ENCODE results near the gene ZBTB37. TPM values are rescaled to one million over a fixed set of nuclear protein-coding genes. Genes with fewer than 3 reads are reported as not detected.
A peak's percentile ranks its signal among the peaks of the same experiment; 100 is the strongest.
"Not testable (repeated sequence)": the region's sequence is repeated elsewhere in the genome, so short reads cannot be mapped to it uniquely, and the experiment has no call there.

The ZBTB37 gene
- total RNA-seq, 1 donor from 2014 or later, result 4.4 TPM

DNA sequence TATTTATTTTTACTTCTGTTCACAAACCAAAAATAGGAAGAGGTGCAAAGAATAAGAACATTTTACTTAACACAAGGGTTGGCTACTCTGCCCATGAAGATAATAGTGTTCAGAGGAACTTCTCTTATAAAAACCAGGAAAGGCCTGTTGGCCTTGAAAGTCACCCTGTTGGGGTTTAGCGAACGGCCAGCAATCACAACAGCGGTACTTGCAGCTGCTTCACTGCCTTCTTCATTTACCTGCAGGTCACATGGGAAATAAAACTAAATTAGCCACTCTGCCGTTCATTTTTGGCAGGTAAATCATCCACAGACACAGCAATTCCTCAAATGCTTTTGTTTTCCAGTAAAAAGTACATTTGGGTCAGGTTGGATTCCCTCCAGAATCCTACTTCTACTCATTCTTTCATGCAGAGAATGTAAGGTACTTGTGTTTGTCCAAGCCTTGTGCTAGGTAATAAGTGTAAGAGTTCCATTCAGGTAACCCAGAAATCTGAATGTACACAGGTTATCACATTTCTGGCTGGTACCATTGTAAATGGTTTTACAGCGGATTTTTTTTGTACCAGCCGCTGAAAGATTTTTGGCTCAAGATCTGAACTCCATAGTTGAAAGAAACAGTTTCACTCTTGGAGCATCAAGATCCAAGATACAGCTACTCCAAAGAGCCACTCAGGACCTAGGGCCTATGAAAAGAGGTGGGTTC is 35.8 kb downstream of the ZBTB37 start:
- no peak for DNase-seq (ENCODE audit: low read depth in 2 of 2)

DNA sequence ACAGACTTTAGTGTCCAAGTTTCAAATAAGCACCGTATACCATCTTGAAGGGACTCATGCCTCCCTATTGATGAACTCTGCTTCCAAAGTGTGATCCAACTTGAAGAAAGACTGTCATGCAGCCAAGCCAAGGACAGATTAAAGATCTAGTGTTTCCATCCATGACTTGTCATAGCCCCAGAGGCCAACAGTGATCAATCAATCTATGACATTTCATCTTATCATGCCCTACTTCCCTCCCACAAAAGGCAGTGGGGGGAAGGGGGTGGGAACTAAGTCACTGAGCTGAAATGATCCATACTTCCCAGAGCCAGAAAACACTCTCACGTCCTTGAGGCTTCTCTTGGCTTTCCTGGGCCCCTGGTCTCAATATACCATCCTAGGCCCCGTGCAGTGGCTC is 44.9 kb downstream of the ZBTB37 start:
- DNase-seq (ENCODE audit: low read depth in 2 of 2), result no peak

DNA sequence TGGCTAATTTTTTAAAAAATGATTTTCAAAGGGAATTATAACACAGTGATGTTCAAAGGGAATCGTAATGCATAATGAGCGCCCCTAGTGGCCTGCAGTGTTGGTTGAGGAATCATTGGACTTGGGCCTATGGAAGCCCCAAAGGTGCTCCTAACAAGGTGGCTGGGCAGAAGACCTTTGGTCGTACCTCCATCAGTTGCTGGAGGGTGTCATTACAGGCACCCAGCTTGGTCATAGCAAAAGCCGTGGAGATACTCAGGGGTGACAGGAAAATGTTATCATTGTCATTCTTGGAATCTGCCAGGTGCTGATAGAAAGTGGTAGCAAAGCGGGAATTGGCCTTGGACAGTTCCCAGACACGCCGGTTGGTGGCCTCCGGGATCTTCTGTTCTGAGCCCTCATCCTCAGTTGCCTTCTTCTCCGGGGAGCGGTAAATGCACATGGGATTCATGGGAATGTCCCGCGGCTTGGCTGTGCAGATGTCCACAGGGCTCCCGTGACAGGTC is 46.2 kb downstream of the ZBTB37 start:
- peak; percentile 48 to 67 for DNase-seq (ENCODE audit: low read depth in 2 of 2)

DNA sequence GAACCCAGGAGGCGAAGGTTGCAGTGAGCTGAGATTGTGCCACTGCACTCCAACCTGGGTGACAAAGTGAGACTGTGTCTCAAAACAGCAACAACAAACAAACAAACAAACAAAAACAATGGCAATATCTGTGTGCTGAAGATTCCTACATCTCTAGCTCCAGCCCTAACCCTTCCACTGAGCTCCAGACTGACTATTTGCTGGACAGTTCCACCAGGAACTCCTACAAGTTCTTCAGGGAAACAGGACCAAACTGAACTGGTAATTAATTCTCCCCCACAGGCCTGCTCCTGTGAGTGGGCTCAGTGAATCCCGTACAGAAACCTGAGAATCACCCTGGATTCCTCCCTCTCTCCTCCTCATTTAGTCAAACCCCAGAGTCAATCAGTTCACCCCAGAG is 47.4 kb downstream of the ZBTB37 start:
- DNase-seq (ENCODE audit: low read depth in 2 of 2), result no peak

DNA sequence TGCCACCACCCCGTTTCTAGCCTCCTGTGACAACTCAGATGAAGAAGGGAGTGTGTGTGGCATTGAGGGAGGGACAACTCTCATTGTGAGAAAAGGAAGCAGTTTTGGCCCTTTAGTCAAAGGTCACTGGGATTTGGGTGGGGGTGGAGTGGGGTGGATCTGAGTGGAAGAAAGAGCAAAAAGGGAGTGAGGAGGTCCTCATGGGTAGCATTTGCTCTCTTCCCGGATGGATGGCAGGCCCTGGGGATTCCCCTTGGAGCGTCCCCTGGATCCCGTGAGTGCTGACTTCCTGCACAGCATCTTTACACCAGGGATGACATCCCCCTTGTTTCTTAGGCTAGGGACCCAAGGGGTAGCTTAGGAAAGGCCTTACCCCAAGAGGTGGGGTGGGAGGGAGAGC is 48.5 kb downstream of the ZBTB37 start:
- DNase-seq (ENCODE audit: low read depth in 2 of 2), result no peak

DNA sequence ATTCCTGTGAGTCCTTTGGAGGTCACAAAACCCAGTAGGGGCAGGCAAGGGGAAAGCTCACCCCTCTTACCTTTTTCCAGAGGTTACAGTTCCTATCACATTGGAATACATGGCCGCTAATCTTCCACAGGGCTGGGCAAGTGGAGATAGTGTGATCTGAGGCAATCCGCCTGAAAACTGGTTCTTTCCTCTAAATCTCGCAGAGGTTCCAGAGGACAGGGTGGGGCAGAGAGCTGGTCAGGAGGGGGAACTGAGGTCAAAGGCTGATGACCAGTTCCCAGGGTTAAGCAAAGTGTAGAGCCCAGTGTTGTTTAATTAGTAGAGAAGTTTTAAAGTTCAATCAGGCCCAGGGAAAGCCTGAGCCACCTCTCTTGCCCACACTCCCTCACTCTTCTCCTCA is 49.0 kb downstream of the ZBTB37 start, which contains the start of gene SERPINC1:
Gene SERPINC1, minus strand, starts transcription at position 179 of the 400 bp plus-strand sequence. Its CDS starts 68 bp downstream, at position 111.
- no peak for DNase-seq (ENCODE audit: low read depth in 2 of 2)

DNA sequence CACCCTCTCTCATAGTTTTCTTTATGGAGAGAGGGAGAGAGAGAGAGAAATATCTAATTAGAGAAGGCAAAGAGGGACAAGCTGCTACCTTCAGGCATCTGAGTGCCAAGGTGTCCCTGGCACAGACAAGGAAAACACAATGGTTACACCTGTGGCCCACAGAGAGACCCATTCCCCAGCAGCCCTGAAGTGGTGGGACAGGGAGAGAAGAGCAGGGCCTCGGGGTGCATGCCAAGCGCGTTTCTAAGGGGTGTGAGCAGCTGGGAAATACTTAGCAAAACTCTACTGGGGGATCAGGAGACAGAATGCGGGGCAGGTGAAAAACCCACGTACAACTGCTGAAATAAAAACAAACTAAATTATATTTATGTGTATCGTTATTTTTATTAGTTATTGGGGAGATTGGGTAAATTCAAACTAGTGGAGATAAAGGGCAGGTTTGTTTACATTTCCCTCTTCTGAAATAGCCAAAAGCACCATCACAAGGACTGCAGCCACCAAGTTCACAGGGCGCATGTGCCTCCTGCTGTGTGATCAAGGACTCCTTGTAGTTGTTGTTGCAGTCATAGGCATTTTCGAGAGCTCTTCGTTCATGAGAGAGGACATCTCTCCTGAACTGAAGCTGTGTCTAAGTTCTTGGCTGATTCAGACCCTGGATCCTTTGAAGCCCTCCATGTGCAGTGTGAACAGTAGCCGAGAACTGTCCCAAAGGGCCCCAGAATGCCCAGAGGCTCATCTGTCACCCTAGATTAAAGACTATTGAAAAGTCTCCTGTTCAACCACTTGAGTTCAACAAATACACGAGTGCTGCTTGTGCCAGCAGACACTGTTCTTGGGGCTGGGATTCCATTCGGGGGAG is 49.7 kb downstream of the ZBTB37 start:
- DNase-seq (ENCODE audit: low read depth in 2 of 2), result no peak

DNA sequence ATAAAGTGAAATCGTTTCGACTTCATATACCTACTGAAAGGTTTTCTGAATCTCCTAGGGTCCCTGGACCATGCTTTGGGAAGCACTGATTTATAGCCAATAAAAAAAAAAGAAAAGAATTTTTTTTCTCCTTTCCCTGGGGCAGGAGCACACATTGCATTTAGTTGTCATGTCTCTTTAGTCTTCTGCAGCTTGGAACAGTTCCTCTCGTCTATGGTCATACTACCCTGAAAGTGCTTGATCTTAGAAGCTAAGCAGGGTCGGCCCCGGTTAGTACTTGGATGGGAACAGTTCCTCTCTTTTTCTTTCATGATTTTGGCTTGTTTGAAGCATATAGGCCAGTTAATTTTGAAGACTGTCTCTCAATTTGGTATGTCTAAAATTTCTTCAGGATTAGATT is 52.7 kb downstream of the ZBTB37 start:
- no peak for DNase-seq (ENCODE audit: low read depth in 2 of 2)

DNA sequence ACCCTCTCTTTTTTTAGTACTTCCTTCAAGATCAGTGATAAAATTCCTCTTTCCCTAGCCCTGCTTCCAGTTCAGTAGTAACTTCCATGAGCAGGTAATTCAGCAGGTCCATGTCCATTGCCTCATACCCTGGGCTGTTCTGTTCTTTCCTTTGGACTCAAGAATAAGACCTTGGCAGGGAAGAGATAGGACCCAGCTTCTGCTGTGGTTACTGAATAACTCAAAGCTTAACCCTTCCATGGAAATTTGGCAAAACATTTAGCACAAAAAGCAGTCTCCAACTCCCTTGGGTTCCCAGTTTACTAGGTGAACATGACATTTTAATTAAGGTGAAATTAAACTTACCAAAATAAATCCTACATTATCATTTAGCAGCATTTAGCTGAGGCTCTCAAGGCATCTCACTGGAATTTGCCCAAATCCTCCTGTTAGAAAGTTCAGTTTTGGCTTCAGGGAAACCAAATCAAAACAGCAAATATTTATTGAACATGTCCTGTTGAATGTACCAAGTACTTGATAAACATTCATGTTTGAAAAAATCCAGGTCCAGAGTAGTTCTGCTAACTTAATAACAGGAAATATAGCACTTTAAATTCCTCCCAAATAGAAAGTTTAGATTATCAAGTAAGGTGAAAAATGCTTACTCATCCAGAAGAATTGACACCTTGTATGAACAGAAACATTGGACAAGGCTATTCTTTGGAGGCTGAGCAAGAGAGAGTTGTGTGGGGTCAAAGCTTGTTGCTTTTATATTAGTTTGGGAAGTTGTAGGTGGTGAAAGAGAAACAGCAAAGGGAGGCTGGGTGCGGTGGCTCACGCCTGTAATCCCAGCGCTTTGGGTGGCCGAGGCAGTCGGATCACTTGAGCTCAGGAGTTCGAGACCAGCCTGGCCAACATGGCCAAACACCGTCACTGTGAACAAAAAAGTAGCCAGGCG is 57.4 kb downstream of the ZBTB37 start:
- DNase-seq (ENCODE audit: low read depth in 2 of 2), result no peak

DNA sequence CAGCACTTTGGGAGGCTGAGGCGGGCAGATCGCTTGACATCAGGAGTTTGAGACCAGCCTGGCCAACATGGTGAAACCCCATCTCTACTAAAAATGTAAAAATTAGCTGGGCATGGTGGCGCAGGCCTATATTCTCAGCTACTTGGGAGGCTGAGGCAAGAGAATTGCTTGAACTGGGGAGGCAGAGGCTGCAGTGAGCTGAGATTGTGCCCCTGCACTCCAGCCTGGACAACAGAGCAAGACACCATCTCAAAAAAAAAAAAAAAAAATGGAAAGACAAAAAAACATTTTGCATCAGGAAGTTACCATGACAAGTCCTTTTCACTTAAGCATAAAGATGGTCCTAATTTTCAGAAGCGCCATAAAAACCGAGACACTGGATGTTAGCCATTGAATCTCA is 62.4 kb downstream of the ZBTB37 start:
- not testable (repeated sequence) for DNase-seq (ENCODE audit: low read depth in 2 of 2)

DNA sequence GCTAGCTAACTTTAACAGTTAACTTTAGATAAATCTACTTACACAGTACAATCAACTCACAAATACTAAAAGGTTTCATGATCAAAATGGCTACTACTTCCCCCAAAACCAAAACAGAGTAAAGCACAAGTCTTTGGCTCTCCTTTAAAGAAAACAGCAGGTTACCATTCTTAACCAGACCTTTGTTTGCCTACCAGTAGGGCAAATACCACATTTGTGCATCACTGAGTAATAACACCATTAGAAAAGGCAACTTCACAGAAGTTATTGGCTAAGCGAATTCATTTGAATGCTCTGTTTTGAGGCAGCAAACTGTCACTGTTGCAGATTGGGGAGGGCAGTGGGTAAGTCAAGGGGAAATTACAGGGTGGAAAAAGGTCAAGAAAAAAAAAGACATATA is 66.3 kb downstream of the ZBTB37 start:
- DNase-seq (ENCODE audit: low read depth in 2 of 2), result no peak

DNA sequence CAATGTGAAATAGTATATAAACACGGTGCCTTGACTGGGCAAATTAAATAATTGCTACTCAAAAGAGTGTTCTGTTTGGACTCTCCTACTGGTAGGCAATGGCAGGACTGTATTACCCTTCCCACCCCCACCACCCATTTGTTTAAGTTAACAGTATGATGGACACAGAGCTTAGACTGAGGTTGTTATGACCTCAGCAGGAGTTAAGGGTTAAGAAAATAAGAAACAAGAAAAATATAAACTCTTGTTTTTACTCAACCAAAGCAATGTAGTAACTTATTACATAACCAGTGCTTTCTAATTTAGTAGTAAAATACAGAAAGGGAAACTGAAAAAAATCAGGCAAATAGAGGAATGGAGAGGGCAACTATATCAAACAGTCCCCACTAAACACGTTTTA is 68.9 kb downstream of the ZBTB37 start:
- DNase-seq (ENCODE audit: low read depth in 2 of 2), result no peak

DNA sequence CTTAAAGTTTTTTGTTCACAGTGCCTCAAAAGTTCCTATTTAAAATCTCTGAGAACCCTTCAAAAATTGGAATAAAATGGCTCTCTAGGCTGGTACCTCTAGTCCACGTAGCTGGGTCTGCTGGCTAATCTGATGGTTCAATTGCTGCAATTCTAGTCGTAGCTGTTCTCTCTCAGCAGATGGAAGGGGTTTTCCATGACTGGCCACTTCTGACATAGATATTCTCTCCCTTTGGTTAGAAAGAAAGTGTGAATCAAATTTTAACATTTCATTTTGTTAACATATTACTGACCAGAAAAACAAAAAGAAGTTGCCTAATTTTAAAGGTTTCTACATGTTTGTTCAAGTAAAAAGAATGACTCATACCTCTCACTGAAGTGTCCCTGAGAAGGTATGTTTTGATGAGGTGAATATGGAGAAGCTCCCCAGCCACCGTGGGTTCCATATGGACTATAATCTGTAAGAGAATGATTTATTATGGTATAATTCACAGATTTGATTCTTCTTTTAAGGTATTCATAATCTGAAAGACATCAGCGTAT is 78.3 kb downstream of the ZBTB37 start:
- DNase-seq (ENCODE audit: low read depth in 2 of 2), result no peak

DNA sequence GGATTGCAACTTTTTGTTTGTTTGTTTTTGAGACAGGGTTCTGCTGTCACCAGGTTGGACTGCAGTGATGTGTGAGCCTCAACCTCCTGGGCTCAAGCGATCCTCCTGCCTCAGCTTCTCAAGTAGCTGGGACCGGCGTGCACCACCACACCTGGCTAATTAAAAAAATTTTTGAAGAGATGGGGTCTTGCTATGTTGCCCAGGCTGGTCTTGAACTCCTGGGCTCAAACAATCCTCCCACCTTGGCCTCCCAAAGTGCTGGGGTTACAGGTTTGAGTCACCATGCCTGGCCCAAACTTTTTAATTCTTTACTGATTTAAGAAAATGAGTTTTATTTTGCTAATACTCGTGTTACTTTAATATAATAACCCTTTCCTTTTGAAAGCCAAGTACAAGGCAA is 80.4 kb downstream of the ZBTB37 start:
- DNase-seq (ENCODE audit: low read depth in 2 of 2), result no peak

Other genes starting within 250 kb of the ZBTB37 start
- gene TEX50, start 233.0 kb upstream of the ZBTB37 start, total RNA-seq, result not detected in 2 replicates
- not detected in 2 replicates for gene ANKRD45, start 198.5 kb upstream of the ZBTB37 start, total RNA-seq
- 25.1 and 38.1 TPM in 2 replicates for gene KLHL20, start 153.4 kb upstream of the ZBTB37 start, total RNA-seq
- 8.9 and 10.2 TPM in 2 replicates for gene DARS2, start 43.7 kb upstream of the ZBTB37 start, total RNA-seq
- gene CENPL, start 43.5 kb upstream of the ZBTB37 start, total RNA-seq, result 4.8 and 8.7 TPM in 2 replicates
- gene GAS5, start 391 bp upstream of the ZBTB37 start, total RNA-seq, result 281 and 362 TPM in 2 replicates
- gene SERPINC1, start 48.9 kb downstream of the ZBTB37 start, total RNA-seq, result not detected in 2 replicates
- 8.9 and 12.5 TPM in 2 replicates for gene RC3H1, start 154.0 kb downstream of the ZBTB37 start, total RNA-seq